HepG2 (cell line): ENCODE measurements around the gene PLXNA4.

Experiments
- EP300 ChIP-seq, 3 experiments: sonication (generic) in 1 of 3; formaldehyde crosslinking in 1 of 3; IDR thresholded peaks; 2 replicates each; pipeline versions ENCODE4 v1.5.1 to v1.6.1; 2011 to 2020; ENCODE audit warnings: low read depth in 2 of 3, low read length in 2 of 3, borderline replicate concordance in 1 of 3, improper control_type of control experiment in 1 of 3, mild to moderate bottlenecking in 1 of 3, missing genetic modification reagents in 1 of 3, moderate library complexity in 1 of 3
- RNF2 ChIP-seq: fragments of 450-650 bp; conservative IDR thresholded peaks from 2 replicates; pipeline ENCODE4 v1.6.1; 2016; ENCODE audit warnings: low read depth
- TCF7 ChIP-seq: sonication (generic); IDR thresholded peaks from 2 replicates; pipeline ENCODE4 v1.6.1; 2016; ENCODE audit warnings: antibody characterized with exemption, low read depth

DNA sequence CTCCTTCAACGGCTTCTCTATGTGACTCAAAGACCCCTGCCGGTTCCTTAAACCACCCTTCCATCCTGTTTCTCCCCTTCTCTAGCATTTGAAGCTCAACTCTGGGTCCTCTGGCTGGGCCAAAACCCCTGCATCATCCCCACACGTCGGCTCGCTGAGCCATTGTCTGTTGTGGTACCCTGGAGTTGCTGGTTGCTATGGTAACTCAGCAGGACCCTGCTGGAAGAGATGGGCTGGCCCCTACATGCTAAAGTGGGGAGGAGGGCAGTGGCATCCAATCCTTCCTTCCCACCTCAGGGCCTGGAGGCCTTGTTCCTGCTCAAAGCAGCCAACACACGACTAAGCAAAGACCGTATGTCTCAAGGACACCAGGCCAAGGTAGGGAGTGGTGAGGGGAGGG lies 452.5 kb downstream of the PLXNA4 start:
- no peak for TF ChIP-seq EP300 (IDR thresholded peaks at IDR 0.05; ENCODE audit: low read depth in 2 of 2, low read length in 2 of 2)
- TF ChIP-seq EP300 (CRISPR knock-in tag; IDR thresholded peaks at IDR 0.05; ENCODE audit: borderline replicate concordance): no peak
- no peak for TF ChIP-seq RNF2
- TF ChIP-seq TCF7: no peak
